Measurements from ENCODE around the gene MATR3. TPM values are rescaled to one million over a fixed set of nuclear protein-coding genes. Genes with fewer than 3 reads are reported as not detected.

MATR3 gene
- total RNA-seq, 1 experiment from 2014 or later = 267 TPM

GRCh38 chr5:139379626-139380449 lies 86.3 kb downstream of the MATR3 start:
- H3K4me3 Mint-ChIP-seq = no peak overlapping the region

More at GRCh38 chr5:139379626-139380449, 86.3 kb downstream of the MATR3 start:
- Histone ChIP-seq H4K91ac (ENCODE audit: insufficient read length, low read depth, low read length) (no peak overlapping the region), H3K9ac (ENCODE audit: extremely low read depth, insufficient read length, low read length) (no peak overlapping the region), H3T11ph (ENCODE audit: low read length) (no peak overlapping the region), H3K56ac (ENCODE audit: insufficient read length, low read depth, low read length) (no peak overlapping the region), H2BK20ac (ENCODE audit: low read depth, low read length, poor library complexity, severe bottlenecking) (no peak overlapping the region), H3K4me2 (ENCODE audit: insufficient read depth, insufficient read length, low read length) (no peak overlapping the region), H2BK12ac (ENCODE audit: insufficient read length, low read depth, low read length) (no peak overlapping the region), H3K9me3 (ENCODE audit: control insufficient read depth, low read depth, low read length) (no peaks in the 10 kb centered on the region), H3K79me2 (ENCODE audit: insufficient read depth, low read length) (no peaks in the 10 kb centered on the region), H2BK5ac (ENCODE audit: insufficient read length, low read length) (no peak overlapping the region), H2AK5ac (ENCODE audit: insufficient read length, low read length) (no peak overlapping the region), H3K79me1 (ENCODE audit: insufficient read depth, low read depth, low read length, poor library complexity, severe bottlenecking) (no peaks in the 10 kb centered on the region), H3K4ac (ENCODE audit: low read depth, low read length) (no peak overlapping the region), H2BK120ac (ENCODE audit: low read depth, low read length, poor library complexity, severe bottlenecking) (no peak overlapping the region), H2BK15ac (ENCODE audit: low read depth, low read length) (no peak overlapping the region), H3K4me1 (ENCODE audit: insufficient read depth, low read length) (no peaks in the 10 kb centered on the region), H3K27ac (ENCODE audit: insufficient read length, low read depth, low read length) (no peak overlapping the region), H3K23ac (ENCODE audit: insufficient read length, low read depth, low read length) (no peak overlapping the region), H4K5ac (ENCODE audit: insufficient read length, low read depth, low read length) (no peak overlapping the region), H2AFZ (ENCODE audit: low read length) (no peak overlapping the region), H3K23me2 (ENCODE audit: insufficient read length, low read depth, low read length, poor library complexity, severe bottlenecking) (no peaks in the 10 kb centered on the region), H4K20me1 (ENCODE audit: control insufficient read depth, insufficient read depth, insufficient read length) (no peaks in the 10 kb centered on the region), H3K14ac (ENCODE audit: insufficient read depth, low read length) (no peak overlapping the region), H3K27me3 (ENCODE audit: insufficient read depth, low read length) (no peaks in the 10 kb centered on the region), H3K18ac (ENCODE audit: insufficient read length, low read depth, low read length) (no peak overlapping the region), H4K8ac (replicated peaks; ENCODE audit: insufficient read length, low read depth, low read length) (no peak overlapping the region)
- no peak for DNase-seq
- Mint-ChIP-seq H3K9me3 (no peaks in the 10 kb centered on the region), H3K4me1 (peaks cover 19 to 27% of the 10 kb centered on the region in 2 experiments; a peak in 3 of 4 replicates), H3K27me3 (ENCODE audit: low read depth) (no peaks in the 10 kb centered on the region; the same call in 1 of the 2 replicates), H3K36me3 (ENCODE audit: insufficient read depth in 1 of 3, low read depth in 3 of 3) (peaks cover 0 to 2% (median 0%) of the 10 kb centered on the region in 3 experiments; a peak in 2 of 7 replicates), H3K27ac (peak overlapping the region in 1 of 3 experiments; percentile 5; a peak in 1 of 7 replicates)
- TF ChIP-seq CTCF (conservative IDR thresholded peaks at IDR 0.05) = no peak
- no CpG with 5 or more reads among the region's 15 CpGs for WGBS (ENCODE audit: extremely low coverage, insufficient read length, low lambda C conversion rate)

Other genes starting within 250 kb of the MATR3 start
- gene SIL1, start 95.4 kb upstream of the MATR3 start, total RNA-seq (2021) = 10.6 and 14.4 TPM in 2 replicates
- 121 and 129 TPM in 2 replicates for gene PAIP2, start 48.1 kb downstream of the MATR3 start, total RNA-seq (2021)
- not detected in 2 replicates for gene SLC23A1, start 89.6 kb downstream of the MATR3 start, total RNA-seq (2021)
- gene MZB1, start 96.2 kb downstream of the MATR3 start, total RNA-seq (2021) = 0.31 and 0.48 TPM in 2 replicates
- 3.3 and 3.4 TPM in 2 replicates for gene PROB1, start 101.4 kb downstream of the MATR3 start, total RNA-seq (2021)
- 12.9 and 13.0 TPM in 2 replicates for gene SPATA24, start 110.3 kb downstream of the MATR3 start, total RNA-seq (2021)
- gene DNAJC18, start 145.8 kb downstream of the MATR3 start, total RNA-seq (2021) = 25.4 and 26.5 TPM in 2 replicates
- 1.6 and 1.9 TPM in 2 replicates for gene ECSCR, start 169.0 kb downstream of the MATR3 start, total RNA-seq (2021)
- not detected in 2 replicates for gene SMIM33, start 177.3 kb downstream of the MATR3 start, total RNA-seq (2021)
- 0.26 and 0.48 TPM in 2 replicates for gene STING1, start 189.0 kb downstream of the MATR3 start, total RNA-seq (2021)

Data from H9 (cell line).